ENCODE measurements around the gene IL6ST. TPM values are rescaled to one million over a fixed set of nuclear protein-coding genes. Genes with fewer than 3 reads are reported as not detected.

The IL6ST gene
- total RNA-seq, 2 experiments from 2014 or later = 46.1 to 48.9 TPM

DNA sequence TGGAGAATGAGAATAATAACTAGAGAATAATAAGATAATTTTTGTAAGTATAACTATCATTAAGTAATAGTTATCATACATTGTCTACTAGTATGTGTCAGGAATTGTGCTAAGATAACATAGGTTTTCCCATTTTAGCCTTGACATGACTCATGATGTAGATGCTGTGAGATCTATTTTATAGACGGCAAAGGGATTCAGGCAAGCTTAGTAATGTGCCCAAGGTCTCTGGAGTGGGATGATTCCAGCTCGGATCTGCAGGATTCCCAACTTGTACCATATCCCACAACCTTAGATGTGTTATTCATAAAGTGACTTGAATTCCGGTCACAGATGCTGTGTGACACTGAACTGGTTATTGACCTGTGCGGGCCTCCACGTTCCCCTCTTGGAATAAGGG, 92.1 kb downstream of the IL6ST start:
- Mint-ChIP-seq H3K27ac (no peak overlapping the region), H3K36me3 (peaks cover 1% of the 10 kb centered on the region), H3K4me1 (peaks cover 19% of the 10 kb centered on the region), H3K4me3 (peak overlapping the region; percentile 60), H3K9me3 (no peaks in the 10 kb centered on the region), H3K27me3 (peaks cover 48% of the 10 kb centered on the region)
- ATAC-seq (ENCODE audit: low read depth) = no peak
- no peak for DNase-seq
- POLR2A ChIA-PET = no interaction called here

DNA sequence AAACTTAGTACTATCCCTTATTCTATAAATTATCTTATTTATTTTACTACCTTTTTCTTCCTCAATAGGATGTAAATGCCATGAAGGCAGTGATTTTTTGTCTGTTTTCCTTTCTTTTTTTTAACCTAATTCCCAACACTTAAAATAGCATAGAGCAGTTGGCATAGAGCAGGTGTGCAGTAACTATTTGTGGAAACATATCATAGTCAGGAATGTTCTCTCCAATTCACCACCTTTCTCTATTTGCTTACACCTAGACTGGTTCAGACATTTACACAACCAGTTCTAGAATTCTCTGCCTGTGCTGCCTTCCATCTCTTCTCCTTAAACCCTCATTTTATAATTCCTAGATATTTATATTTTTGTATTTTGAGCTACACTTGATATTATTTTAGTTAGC, 94.0 kb downstream of the IL6ST start:
- POLR2A ChIA-PET = no interaction called here
- peaks cover 20% of the 10 kb centered on the region for H3K4me1 Mint-ChIP-seq
- no peak overlapping the region for H3K4me3 Mint-ChIP-seq
- H3K36me3 Mint-ChIP-seq = peaks cover 1% of the 10 kb centered on the region
- no peaks in the 10 kb centered on the region for H3K9me3 Mint-ChIP-seq
- ATAC-seq (ENCODE audit: low read depth) (no peak), DNase-seq (no peak)
- no peak overlapping the region for H3K27ac Mint-ChIP-seq
- peaks cover 46% of the 10 kb centered on the region for H3K27me3 Mint-ChIP-seq

DNA sequence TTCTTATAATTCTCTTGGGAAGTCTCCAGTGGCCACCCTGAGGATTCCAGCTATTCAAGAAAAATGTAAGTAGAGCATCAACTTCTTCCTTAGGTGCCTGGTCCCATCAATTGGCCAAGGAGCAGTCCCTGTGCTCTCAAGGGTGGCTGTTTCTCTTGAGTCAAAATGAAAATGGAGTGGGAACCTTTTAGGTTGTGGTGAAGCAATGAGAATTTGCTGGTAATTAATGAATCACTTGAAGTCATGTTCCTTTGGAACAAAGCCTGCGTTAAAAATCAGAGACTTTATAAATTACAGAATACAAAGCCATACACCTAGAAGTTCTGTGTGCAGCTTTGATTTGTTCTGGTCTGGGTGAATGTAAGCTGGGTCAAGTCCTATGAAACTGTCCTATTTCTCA, 94.7 kb downstream of the IL6ST start:
- DNase-seq = no peak
- H3K4me3 Mint-ChIP-seq = no peak overlapping the region
- peaks cover 39% of the 10 kb centered on the region for H3K27me3 Mint-ChIP-seq
- POLR2A ChIA-PET = no interaction called here
- H3K27ac Mint-ChIP-seq = no peak overlapping the region
- H3K36me3 Mint-ChIP-seq = peaks cover 1% of the 10 kb centered on the region
- H3K9me3 Mint-ChIP-seq = no peaks in the 10 kb centered on the region
- ATAC-seq (ENCODE audit: low read depth) = no peak
- H3K4me1 Mint-ChIP-seq = peaks cover 20% of the 10 kb centered on the region

DNA sequence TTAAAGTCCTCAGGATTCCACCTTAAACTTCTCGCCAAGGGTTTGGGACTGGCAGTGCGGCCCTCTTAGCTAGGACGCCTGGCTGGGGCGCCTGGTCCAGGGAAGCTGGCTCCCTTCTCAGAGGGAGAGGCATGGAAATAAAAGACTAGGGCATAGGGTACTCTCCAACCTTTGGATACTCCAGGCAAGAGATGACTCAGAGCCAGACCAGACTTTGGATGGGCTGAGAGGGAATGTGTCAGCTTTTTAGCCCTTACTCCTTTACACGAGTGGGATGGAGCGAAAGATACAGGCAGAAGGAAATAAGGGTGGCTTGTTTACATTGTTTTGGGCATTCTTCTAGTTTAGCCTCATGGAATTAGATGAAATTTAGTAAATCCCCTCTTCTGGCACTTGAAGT, 95.4 kb downstream of the IL6ST start:
- no peaks in the 10 kb centered on the region for H3K9me3 Mint-ChIP-seq
- H3K4me3 Mint-ChIP-seq = no peak overlapping the region
- peaks cover 35% of the 10 kb centered on the region for H3K27me3 Mint-ChIP-seq
- H3K36me3 Mint-ChIP-seq = no peaks in the 10 kb centered on the region
- POLR2A ChIA-PET = no interaction called here
- DNase-seq = no peak
- peaks cover 20% of the 10 kb centered on the region for H3K4me1 Mint-ChIP-seq
- H3K27ac Mint-ChIP-seq = no peak overlapping the region
- no peak for ATAC-seq (ENCODE audit: low read depth)

DNA sequence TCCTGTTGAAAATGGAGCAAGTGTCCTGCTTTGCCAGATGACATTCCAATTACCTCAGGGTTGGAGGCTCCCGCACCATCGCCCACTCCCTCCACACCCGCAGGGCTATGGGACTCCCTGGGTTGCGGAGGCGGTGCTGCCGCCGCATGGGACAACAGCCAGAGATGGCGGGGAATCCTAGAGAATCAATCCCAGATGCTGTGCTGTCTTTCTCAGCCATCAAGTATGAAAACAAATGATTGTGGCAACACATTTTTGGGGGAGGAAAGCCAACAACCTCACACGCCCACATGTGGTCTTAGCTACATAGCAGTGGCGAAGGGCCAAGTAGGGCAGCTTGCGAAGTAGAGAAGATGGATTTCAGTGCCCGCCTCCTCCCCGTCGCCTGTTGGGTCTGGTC, 96.9 kb downstream of the IL6ST start:
- Mint-ChIP-seq H3K4me3 (no peak overlapping the region), H3K36me3 (no peaks in the 10 kb centered on the region), H3K27me3 (peaks cover 29% of the 10 kb centered on the region), H3K4me1 (peaks cover 13% of the 10 kb centered on the region), H3K27ac (no peak overlapping the region), H3K9me3 (peaks cover 1% of the 10 kb centered on the region)
- POLR2A ChIA-PET = no interaction called here
- ATAC-seq (ENCODE audit: low read depth) (no peak), DNase-seq (no peak)

DNA sequence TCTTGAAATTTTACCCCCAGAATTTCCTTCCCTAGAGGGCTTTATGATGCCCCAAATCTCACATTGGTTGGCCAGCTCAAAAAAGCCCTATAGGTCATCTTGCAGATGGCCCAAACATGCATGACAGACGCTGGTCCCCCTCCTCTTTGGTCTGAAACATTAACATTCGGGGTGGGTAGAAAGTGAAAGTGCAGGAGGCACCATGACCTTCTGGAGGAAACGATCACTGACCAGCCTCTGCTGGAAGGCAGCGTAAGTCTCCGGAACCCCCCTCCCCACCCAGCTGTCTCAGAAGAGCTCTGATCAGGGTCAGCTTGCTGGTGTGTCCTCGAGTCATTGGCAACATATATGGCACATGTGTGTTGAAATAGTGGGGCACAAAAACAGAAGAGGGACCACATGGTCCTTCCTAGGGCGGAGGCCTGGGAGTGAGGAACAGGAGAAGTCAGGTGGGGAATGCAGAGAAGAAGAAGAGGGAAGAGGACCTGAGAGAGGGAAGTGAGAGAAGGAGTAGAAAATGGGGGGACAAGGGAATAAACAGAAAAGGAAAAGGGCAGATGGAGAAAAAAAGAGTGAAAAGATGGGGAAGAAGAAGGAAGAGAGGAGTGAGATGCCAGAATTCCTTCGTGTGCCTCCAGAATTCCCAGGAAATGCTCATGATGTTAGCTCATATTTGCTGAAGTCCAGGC, 97.4 kb downstream of the IL6ST start:
- no peak overlapping the region for H3K27ac Mint-ChIP-seq
- no peaks in the 10 kb centered on the region for H3K36me3 Mint-ChIP-seq
- H3K4me3 Mint-ChIP-seq = peak overlapping the region; percentile 2
- peaks cover 13% of the 10 kb centered on the region for H3K4me1 Mint-ChIP-seq
- peaks cover 29% of the 10 kb centered on the region for H3K27me3 Mint-ChIP-seq
- POLR2A ChIA-PET = no interaction called here
- H3K9me3 Mint-ChIP-seq = peaks cover 1% of the 10 kb centered on the region
- ATAC-seq (ENCODE audit: low read depth) = no peak
- no peak for DNase-seq

DNA sequence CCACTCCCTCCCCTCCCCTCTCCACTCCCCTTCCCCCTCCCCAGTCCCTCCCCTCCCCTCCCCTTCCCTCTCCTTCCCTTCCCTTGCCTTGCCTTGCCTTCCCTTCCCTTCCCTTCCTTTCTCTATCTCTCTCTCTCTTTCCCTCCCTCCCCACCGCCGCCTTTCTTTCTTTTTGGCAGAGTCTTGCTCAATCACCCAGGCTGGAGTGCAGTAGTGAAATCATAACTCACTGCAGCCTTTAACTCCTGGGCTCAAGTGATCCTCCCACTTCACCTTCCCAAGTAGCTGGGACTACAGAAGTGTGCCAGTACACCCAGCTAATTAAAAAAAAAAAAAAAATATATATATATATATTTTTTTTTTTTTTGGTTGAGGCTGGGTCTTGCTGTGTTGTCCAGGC, 98.1 kb downstream of the IL6ST start:
- POLR2A ChIA-PET = interaction anchor here (1.6 kb wide), 1 partner anchor 11 kb away, joined by 5 read pairs; no protein-coding TSS in a partner anchor
- ATAC-seq (ENCODE audit: low read depth) (no peak), DNase-seq (no peak)
- H3K36me3 Mint-ChIP-seq = no peaks in the 10 kb centered on the region
- H3K27me3 Mint-ChIP-seq = peaks cover 26% of the 10 kb centered on the region
- H3K27ac Mint-ChIP-seq = no peak overlapping the region
- H3K4me3 Mint-ChIP-seq = no peak overlapping the region
- H3K4me1 Mint-ChIP-seq = peaks cover 13% of the 10 kb centered on the region
- H3K9me3 Mint-ChIP-seq = peaks cover 1% of the 10 kb centered on the region

DNA sequence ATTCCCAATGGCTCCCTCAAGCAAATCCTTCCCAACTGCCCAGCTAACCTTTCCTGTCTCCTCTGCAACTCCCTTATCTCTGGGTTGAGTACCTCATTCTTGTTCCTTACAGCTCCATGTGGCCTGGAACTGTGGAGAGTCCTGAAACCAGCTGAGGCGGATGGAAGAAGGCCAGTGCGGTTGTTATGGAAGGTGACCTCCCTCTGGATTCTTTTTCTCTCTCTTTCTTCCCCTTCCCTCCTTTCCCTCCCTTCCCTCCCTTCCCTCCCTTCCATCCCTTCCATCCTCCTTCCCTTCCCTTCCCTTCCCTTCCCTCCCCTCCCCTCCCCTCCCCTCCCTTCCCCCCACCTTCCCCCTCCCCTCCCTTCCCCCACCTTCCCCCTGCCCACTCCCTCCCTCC, 98.5 kb downstream of the IL6ST start:
- H3K36me3 Mint-ChIP-seq = peaks cover 2% of the 10 kb centered on the region
- no peak overlapping the region for H3K27ac Mint-ChIP-seq
- no peak for DNase-seq
- peaks cover 13% of the 10 kb centered on the region for H3K4me1 Mint-ChIP-seq
- H3K4me3 Mint-ChIP-seq = no peak overlapping the region
- POLR2A ChIA-PET = interaction anchor here (1.6 kb wide), 1 partner anchor 12 kb away, joined by 5 read pairs; no protein-coding TSS in a partner anchor
- ATAC-seq (ENCODE audit: low read depth) = no peak
- H3K27me3 Mint-ChIP-seq = peaks cover 26% of the 10 kb centered on the region
- H3K9me3 Mint-ChIP-seq = peaks cover 4% of the 10 kb centered on the region

DNA sequence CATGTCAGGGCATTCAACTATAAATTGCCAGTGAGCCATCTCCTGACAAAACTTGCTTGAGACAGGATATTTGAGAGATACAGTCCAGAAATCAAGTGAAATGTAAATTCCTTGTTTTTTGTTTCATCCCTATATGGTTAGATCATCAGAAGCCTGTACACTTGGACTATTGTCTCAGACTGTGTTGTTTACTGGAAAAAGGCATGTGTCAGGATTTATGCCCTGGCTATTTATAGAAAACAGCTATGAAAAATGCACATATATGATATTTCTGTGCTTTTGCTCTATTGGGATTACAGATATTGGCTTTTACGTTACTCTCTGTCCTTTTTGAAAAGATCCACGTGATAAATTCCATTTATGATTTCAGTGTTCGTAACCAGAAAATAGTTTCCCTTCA, 99.4 kb downstream of the IL6ST start:
- Mint-ChIP-seq H3K27me3 (peaks cover 20% of the 10 kb centered on the region), H3K4me3 (no peak overlapping the region), H3K9me3 (peaks cover 4% of the 10 kb centered on the region), H3K4me1 (peaks cover 11% of the 10 kb centered on the region), H3K27ac (no peak overlapping the region), H3K36me3 (peaks cover 3% of the 10 kb centered on the region)
- POLR2A ChIA-PET = interaction anchor here (1.6 kb wide), 1 partner anchor 12 kb away, joined by 5 read pairs; no protein-coding TSS in a partner anchor
- ATAC-seq (ENCODE audit: low read depth) (no peak), DNase-seq (no peak)

DNA sequence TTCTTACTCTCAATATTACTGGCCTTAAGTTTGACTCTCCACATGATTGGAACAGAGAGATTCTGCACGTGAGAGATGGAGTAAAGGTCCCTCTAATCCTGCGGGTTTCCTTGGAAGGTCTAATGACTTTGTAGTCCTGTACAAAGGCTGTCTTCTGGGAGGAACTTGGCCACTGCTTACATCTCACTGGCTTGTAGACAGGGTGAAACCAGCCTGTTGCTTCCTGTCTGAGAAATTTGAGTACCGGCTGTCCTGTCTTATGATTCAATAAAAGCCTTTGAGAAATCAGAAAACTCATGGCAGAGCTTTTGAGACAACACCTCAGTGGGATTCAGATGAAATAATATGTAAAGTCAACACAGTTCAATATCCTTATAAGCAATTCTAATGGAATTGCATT, 100.6 kb downstream of the IL6ST start:
- H3K9me3 Mint-ChIP-seq = peaks cover 4% of the 10 kb centered on the region
- no peak overlapping the region for H3K4me3 Mint-ChIP-seq
- H3K27ac Mint-ChIP-seq = no peak overlapping the region
- POLR2A ChIA-PET = no interaction called here
- H3K36me3 Mint-ChIP-seq = peaks cover 6% of the 10 kb centered on the region
- H3K27me3 Mint-ChIP-seq = peaks cover 13% of the 10 kb centered on the region
- peaks cover 11% of the 10 kb centered on the region for H3K4me1 Mint-ChIP-seq
- ATAC-seq (ENCODE audit: low read depth) (no peak), DNase-seq (no peak)

DNA sequence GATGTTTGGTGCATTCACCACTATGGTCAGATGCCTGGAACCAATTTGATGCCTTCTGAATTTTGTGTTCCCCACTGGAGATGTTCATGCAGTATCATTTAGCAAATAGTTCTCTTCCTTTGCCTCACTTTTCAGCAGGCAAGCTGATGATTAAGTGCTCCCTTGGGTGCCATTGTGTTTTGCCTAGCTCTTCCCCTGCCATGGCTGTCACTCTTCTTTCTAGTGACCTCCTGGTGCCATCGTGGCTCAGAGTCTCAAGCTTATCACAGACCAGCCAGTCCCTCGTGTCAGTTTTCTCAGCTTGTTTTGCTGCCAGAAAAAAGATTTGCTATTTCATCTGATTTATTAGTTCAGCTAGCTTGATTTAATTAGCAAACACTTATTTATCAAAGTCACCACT, 102.3 kb downstream of the IL6ST start:
- POLR2A ChIA-PET = no interaction called here
- H3K36me3 Mint-ChIP-seq = peaks cover 6% of the 10 kb centered on the region

DNA sequence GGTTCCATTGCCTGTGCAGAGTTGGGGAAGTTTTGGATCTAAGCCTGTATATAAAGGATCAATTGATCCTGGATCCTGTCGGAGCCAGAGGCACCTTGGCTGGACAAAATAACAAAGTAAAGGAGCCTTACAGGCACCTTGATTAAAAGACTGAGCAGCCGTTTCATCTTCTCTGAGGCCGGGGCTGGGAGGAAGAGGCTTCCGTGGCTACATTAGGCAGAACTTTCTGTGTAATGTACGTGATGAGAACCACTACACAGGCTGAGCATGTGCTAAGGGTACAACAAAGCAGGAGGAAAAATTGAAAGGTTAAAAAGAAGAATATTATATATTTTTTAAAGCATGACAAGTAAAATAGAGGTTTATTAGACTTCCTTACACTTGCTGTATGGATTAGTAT, 106.6 kb downstream of the IL6ST start:
- H3K9me3 Mint-ChIP-seq = peaks cover 2% of the 10 kb centered on the region
- no peak for DNase-seq
- ATAC-seq (ENCODE audit: low read depth) = peak; percentile 91
- POLR2A ChIA-PET = interaction anchor here (0.7 kb wide), 1 partner anchor 108 kb away, joined by 6 read pairs; no protein-coding TSS in a partner anchor
- peaks cover 6% of the 10 kb centered on the region for H3K36me3 Mint-ChIP-seq
- peak overlapping the region; percentile 74 for H3K27ac Mint-ChIP-seq
- peaks cover 17% of the 10 kb centered on the region for H3K27me3 Mint-ChIP-seq
- peaks cover 13% of the 10 kb centered on the region for H3K4me1 Mint-ChIP-seq
- peak overlapping the region; percentile 58 for H3K4me3 Mint-ChIP-seq

More for the DNA sequence above, 102.3 kb downstream of the IL6ST start:
- no peak overlapping the region for H3K4me3 Mint-ChIP-seq
- H3K27me3 Mint-ChIP-seq = peaks cover 5% of the 10 kb centered on the region
- no peak overlapping the region for H3K27ac Mint-ChIP-seq
- peaks cover 14% of the 10 kb centered on the region for H3K4me1 Mint-ChIP-seq
- ATAC-seq (ENCODE audit: low read depth) (no peak), DNase-seq (no peak)
- peaks cover 4% of the 10 kb centered on the region for H3K9me3 Mint-ChIP-seq

DNA sequence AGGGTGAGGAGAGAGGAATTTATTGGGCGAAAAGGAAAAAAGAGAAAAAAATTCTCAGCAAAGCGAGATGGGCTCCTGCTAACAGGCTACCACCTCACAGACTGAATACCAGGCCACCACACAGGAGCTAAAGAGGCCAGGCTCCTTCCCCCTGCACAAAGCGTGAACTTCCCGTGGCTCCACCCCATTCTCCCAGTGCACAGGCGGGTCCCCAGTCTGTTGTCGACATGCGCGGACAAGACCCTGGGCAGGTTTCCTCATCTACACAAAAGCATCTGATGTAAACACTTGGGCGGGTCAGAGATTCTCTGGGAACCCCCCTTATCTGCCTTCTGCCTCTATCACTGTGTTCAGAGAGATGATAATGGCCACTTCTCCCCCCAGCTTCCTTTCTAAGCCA, 109.4 kb downstream of the IL6ST start:
- H3K27me3 Mint-ChIP-seq = peaks cover 20% of the 10 kb centered on the region
- H3K27ac Mint-ChIP-seq = no peak overlapping the region
- DNase-seq (no peak), ATAC-seq (ENCODE audit: low read depth) (no peak)
- H3K4me1 Mint-ChIP-seq = peaks cover 13% of the 10 kb centered on the region
- POLR2A ChIA-PET = no interaction called here
- no peaks in the 10 kb centered on the region for H3K9me3 Mint-ChIP-seq
- peaks cover 2% of the 10 kb centered on the region for H3K36me3 Mint-ChIP-seq
- no peak overlapping the region for H3K4me3 Mint-ChIP-seq

Measured in activated naive CD8-positive, alpha-beta T cell treated with anti-CD3 and anti-CD28 coated beads, Interleukin-2, amount 10 ng/mL, durations not matched to agents 7 days and 5 days (primary cell).